Fibroblast of peridontal ligament (primary cell): ENCODE measurements around the gene FBXO46.
"Not testable (repeated sequence)": the region's sequence is repeated elsewhere in the genome, so short reads cannot be mapped to it uniquely, and the experiment has no call there.

Experiments used
- DNase-seq: peaks from one replicate; pipeline ENCODE4 v3.0.0-alpha.2; 2010; ENCODE audit errors: extremely low read depth

Gene FBXO46

GRCh38 chr19:45728683-45729082, 2.0 kb downstream of the FBXO46 start:
- DNase-seq: not testable (repeated sequence)

GRCh38 chr19:45720065-45720464, 10.6 kb downstream of the FBXO46 start:
- DNase-seq: not testable (repeated sequence)

- DNase-seq: no peak
These were observed 12.6 kb downstream of the FBXO46 start for GRCh38 chr19:45717983-45718650.

- peak; percentile 98 for DNase-seq
These were observed 13.3 kb downstream of the FBXO46 start for GRCh38 chr19:45717131-45717982.

- DNase-seq: peak; percentile 46
These were observed 14.2 kb downstream of the FBXO46 start for GRCh38 chr19:45716359-45717130.

- DNase-seq: no peak
These were observed 15.6 kb downstream of the FBXO46 start for GRCh38 chr19:45715139-45715538.

GRCh38 chr19:45713141-45713540, 17.6 kb downstream of the FBXO46 start:
- no peak for DNase-seq

- DNase-seq: no peak
These were observed 18.0 kb downstream of the FBXO46 start for GRCh38 chr19:45712699-45713067.

GRCh38 chr19:45711851-45712698, 18.6 kb downstream of the FBXO46 start:
- DNase-seq: no peak

GRCh38 chr19:45710356-45711130, 20.2 kb downstream of the FBXO46 start:
- no peak for DNase-seq

- DNase-seq: no peak
These were observed 24.8 kb downstream of the FBXO46 start for GRCh38 chr19:45705710-45706415.

- no peak for DNase-seq
These were observed 25.6 kb downstream of the FBXO46 start for GRCh38 chr19:45705115-45705514.

- no peak for DNase-seq
These were observed 29.0 kb downstream of the FBXO46 start for GRCh38 chr19:45701676-45702075.

- peak; percentile 64 for DNase-seq
These were observed 37.4 kb downstream of the FBXO46 start for GRCh38 chr19:45693106-45693788.

GRCh38 chr19:45692187-45693105, 38.2 kb downstream of the FBXO46 start, which contains the start of gene QPCTL:
Gene QPCTL, plus strand, starts transcription at chr19:45692666. Its CDS starts 38 bp downstream, at chr19:45692704.
- peak; percentile 98 for DNase-seq

- DNase-seq: peak; percentile 94
These were observed 39.0 kb downstream of the FBXO46 start, which contains the start of gene SNRPD2 for GRCh38 chr19:45691516-45692186. Gene SNRPD2, minus strand, starts transcription at chr19:45691953. Its CDS starts 65 bp downstream, at chr19:45691888.

- no peak for DNase-seq
These were observed 43.1 kb downstream of the FBXO46 start for GRCh38 chr19:45687599-45687998.
